Trophoblast cell (in vitro differentiated cells and primary cell): Measurements from ENCODE around the gene NFE2L3.
"Not testable (repeated sequence)": the region's sequence is repeated elsewhere in the genome, so short reads cannot be mapped to it uniquely, and the experiment has no call there.

Source experiments
- DNase-seq, 2 donors: peaks; one replicate each; pipeline ENCODE4 v3.0.0-alpha.2; 2016
- H2AFZ ChIP-seq: 2 replicates; pipeline ENCODE4 v1.6.1; 2013; ENCODE audit warnings: low read length, moderate library complexity, mild to moderate bottlenecking; ENCODE audit not compliant: insufficient read depth, poor library complexity
- H2AK5ac ChIP-seq: 2 replicates; pipeline ENCODE4 v1.6.1; 2013; ENCODE audit warnings: mild to moderate bottlenecking, low read length
- H2BK120ac ChIP-seq: 2 replicates; pipeline ENCODE4 v1.6.1; 2013; ENCODE audit warnings: low read length, mild to moderate bottlenecking, moderate library complexity; ENCODE audit not compliant: insufficient read depth, poor library complexity
- H2BK12ac ChIP-seq: 2 replicates; pipeline ENCODE4 v1.6.1; 2013; ENCODE audit warnings: mild to moderate bottlenecking, low read length, moderate library complexity
- H2BK5ac ChIP-seq: 2 replicates; pipeline ENCODE4 v1.6.1; 2013; ENCODE audit warnings: low read length, low read depth, moderate library complexity, mild to moderate bottlenecking; ENCODE audit not compliant: poor library complexity
- H3K14ac ChIP-seq: 2 replicates; pipeline ENCODE4 v1.6.1; 2013; ENCODE audit warnings: mild to moderate bottlenecking, low read length
- H3K18ac ChIP-seq: 2 replicates; pipeline ENCODE4 v1.6.1; 2013; ENCODE audit warnings: mild to moderate bottlenecking, low read length
- H3K23ac ChIP-seq: 2 replicates; pipeline ENCODE4 v1.6.1; 2013; ENCODE audit warnings: low read length
- H3K27ac ChIP-seq: 2 replicates; pipeline ENCODE4 v1.5.1; 2013; ENCODE audit warnings: low read depth, mild to moderate bottlenecking, inconsistent platforms, low read length, moderate library complexity
- H3K27me3 ChIP-seq: 2 replicates; pipeline ENCODE4 v1.6.1; 2013; ENCODE audit warnings: inconsistent platforms, mild to moderate bottlenecking, low read length, moderate library complexity; ENCODE audit not compliant: insufficient read depth
- H3K36me3 ChIP-seq, 2 experiments: 1 replicate in 1 of 2; 2 replicates in 1 of 2; pipeline ENCODE4 v1.6.1; 2013; ENCODE audit warnings: low read length in 2 of 2, mild to moderate bottlenecking in 2 of 2, moderate library complexity in 1 of 2; ENCODE audit not compliant: insufficient read depth in 2 of 2, control insufficient read depth in 1 of 2
- H3K4ac ChIP-seq: 2 replicates; pipeline ENCODE4 v1.6.1; 2013; ENCODE audit warnings: low read depth, mild to moderate bottlenecking, low read length, moderate library complexity
- H3K4me1 ChIP-seq, 2 experiments: 1 replicate in 1 of 2; 2 replicates in 1 of 2; pipeline ENCODE4 v1.6.1; 2013; ENCODE audit warnings: low read length in 2 of 2, mild to moderate bottlenecking in 2 of 2, moderate library complexity in 1 of 2; ENCODE audit not compliant: insufficient read depth in 2 of 2, control insufficient read depth in 1 of 2
- H3K4me2 ChIP-seq: 2 replicates; pipeline ENCODE4 v1.6.1; 2013; ENCODE audit warnings: inconsistent platforms, mild to moderate bottlenecking, low read length, moderate library complexity
- H3K4me3 ChIP-seq: 2 replicates; pipeline ENCODE4 v1.5.1; 2013; ENCODE audit warnings: mild to moderate bottlenecking, low read depth, low read length, inconsistent platforms
- H3K79me1 ChIP-seq: one replicate; pipeline ENCODE4 v1.6.1; 2013; ENCODE audit warnings: low read length
- H3K79me2 ChIP-seq: 2 replicates; pipeline ENCODE4 v1.6.1; 2013; ENCODE audit warnings: low read length, mild to moderate bottlenecking; ENCODE audit not compliant: control insufficient read depth, insufficient read depth, poor library complexity
- H3K9ac ChIP-seq: 2 replicates; pipeline ENCODE4 v1.6.1; 2013; ENCODE audit warnings: mild to moderate bottlenecking, low read length
- H3K9me3 ChIP-seq: 2 replicates; pipeline ENCODE4 v1.6.1; 2013; ENCODE audit warnings: low read depth, mild to moderate bottlenecking, control low read depth, inconsistent platforms, low read length; ENCODE audit not compliant: insufficient read depth
- H4K12ac ChIP-seq: 2 replicates; pipeline ENCODE4 v1.6.1; 2013; ENCODE audit warnings: low read depth, mild to moderate bottlenecking, low read length, moderate library complexity
- H4K8ac ChIP-seq: 2 replicates; pipeline ENCODE4 v1.6.1; 2013; ENCODE audit warnings: low read depth, mild to moderate bottlenecking, low read length, moderate library complexity
- H4K91ac ChIP-seq: one replicate; pipeline ENCODE4 v1.6.1; 2013; ENCODE audit warnings: low read depth, mild to moderate bottlenecking, low read length, moderate library complexity
- WGBS: extraction: QIAGEN DNeasy Blood & Tissue Kit; methylation state at CpG from one replicate; pipeline ENCODE4 v1.1.7; 2013; ENCODE audit warnings: missing lambda C conversion rate; ENCODE audit not compliant: insufficient read length, insufficient coverage; ENCODE audit errors: extremely low coverage; 5-methylcytosine and 5-hydroxymethylcytosine counted together

Gene NFE2L3

GRCh38 chr7:26172048-26172447, 20.1 kb downstream of the NFE2L3 start:
- Histone ChIP-seq H3K27ac (no peak overlapping the region), H3K4me2 (no peak overlapping the region), H3K4me3 (no peak overlapping the region), H2AK5ac (no peak overlapping the region), H2AFZ (no peak overlapping the region), H3K79me1 (no peaks in the 10 kb centered on the region), H2BK12ac (no peak overlapping the region), H4K8ac (no peak overlapping the region), H3K4me1 (peaks cover 2% of the 10 kb centered on the region in 2 experiments), H3K23ac (no peak overlapping the region), H3K27me3 (no peaks in the 10 kb centered on the region), H2BK120ac (no peak overlapping the region), H3K9me3 (no peaks in the 10 kb centered on the region), H3K9ac (no peak overlapping the region), H3K14ac (no peak overlapping the region), H3K36me3 (peaks cover 0 to 1% of the 10 kb centered on the region in 2 experiments), H4K12ac (no peak overlapping the region), H3K18ac (no peak overlapping the region), H2BK5ac (no peak overlapping the region), H3K4ac (no peak overlapping the region), H4K91ac (no peak overlapping the region), H3K79me2 (no peaks in the 10 kb centered on the region)
- DNase-seq = no peak
- WGBS = no CpG with 5 or more reads among the region's 1 CpG

- not testable (repeated sequence) for DNase-seq, H3K4me2 ChIP-seq, H3K18ac ChIP-seq, H2BK5ac ChIP-seq, H3K27ac ChIP-seq, H3K9me3 ChIP-seq, H3K4me1 ChIP-seq, H2BK120ac ChIP-seq, H3K4me3 ChIP-seq, H3K23ac ChIP-seq, H4K91ac ChIP-seq, H3K27me3 ChIP-seq, H3K79me1 ChIP-seq, H4K12ac ChIP-seq, H3K4ac ChIP-seq, H3K36me3 ChIP-seq, H3K14ac ChIP-seq, H3K9ac ChIP-seq, H2AFZ ChIP-seq, H2BK12ac ChIP-seq, H2AK5ac ChIP-seq, H3K79me2 ChIP-seq, H4K8ac ChIP-seq
- WGBS = no CpG with 5 or more reads among the region's 4 CpGs
These were observed 23.9 kb downstream of the NFE2L3 start for GRCh38 chr7:26175903-26176302.

GRCh38 chr7:26176696-26177095, 24.7 kb downstream of the NFE2L3 start:
- H3K79me2 ChIP-seq = not testable (repeated sequence)

GRCh38 chr7:26177269-26177668, 25.3 kb downstream of the NFE2L3 start:
- not testable (repeated sequence) for H2AFZ ChIP-seq, H4K12ac ChIP-seq, DNase-seq, H3K27me3 ChIP-seq, H3K36me3 ChIP-seq, H2BK120ac ChIP-seq, H4K91ac ChIP-seq, H3K4me1 ChIP-seq, H3K14ac ChIP-seq, H3K79me2 ChIP-seq, H3K4me2 ChIP-seq, H3K27ac ChIP-seq, H3K79me1 ChIP-seq, H2BK5ac ChIP-seq, H3K9ac ChIP-seq, H3K9me3 ChIP-seq, H2AK5ac ChIP-seq, H3K4ac ChIP-seq, H2BK12ac ChIP-seq, H4K8ac ChIP-seq, H3K4me3 ChIP-seq, H3K18ac ChIP-seq, H3K23ac ChIP-seq
- no CpG with 5 or more reads among the region's 20 CpGs for WGBS

More at GRCh38 chr7:26176696-26177095, 24.7 kb downstream of the NFE2L3 start:
- not testable (repeated sequence) for H3K23ac ChIP-seq, H3K4ac ChIP-seq, DNase-seq, H2BK120ac ChIP-seq, H3K4me1 ChIP-seq, H4K8ac ChIP-seq, H3K27ac ChIP-seq, H3K79me1 ChIP-seq, H3K36me3 ChIP-seq, H3K27me3 ChIP-seq, H2BK12ac ChIP-seq, H3K14ac ChIP-seq, H2BK5ac ChIP-seq, H3K4me2 ChIP-seq, H2AK5ac ChIP-seq, H4K91ac ChIP-seq, H2AFZ ChIP-seq, H3K9ac ChIP-seq, H4K12ac ChIP-seq, H3K4me3 ChIP-seq, H3K9me3 ChIP-seq, H3K18ac ChIP-seq
- no CpG with 5 or more reads among the region's 26 CpGs for WGBS
